ENCODE results near the gene LHX3. TPM values are rescaled to one million over a fixed set of nuclear protein-coding genes. Genes with fewer than 3 reads are reported as not detected.

Gene LHX3
- total and polyA plus RNA-seq, 2 of the 8 experiments (the other 6 are each of a cell fraction or from before 2014, with no cell fraction given), result 0.02 TPM; not detected in 1

DNA sequence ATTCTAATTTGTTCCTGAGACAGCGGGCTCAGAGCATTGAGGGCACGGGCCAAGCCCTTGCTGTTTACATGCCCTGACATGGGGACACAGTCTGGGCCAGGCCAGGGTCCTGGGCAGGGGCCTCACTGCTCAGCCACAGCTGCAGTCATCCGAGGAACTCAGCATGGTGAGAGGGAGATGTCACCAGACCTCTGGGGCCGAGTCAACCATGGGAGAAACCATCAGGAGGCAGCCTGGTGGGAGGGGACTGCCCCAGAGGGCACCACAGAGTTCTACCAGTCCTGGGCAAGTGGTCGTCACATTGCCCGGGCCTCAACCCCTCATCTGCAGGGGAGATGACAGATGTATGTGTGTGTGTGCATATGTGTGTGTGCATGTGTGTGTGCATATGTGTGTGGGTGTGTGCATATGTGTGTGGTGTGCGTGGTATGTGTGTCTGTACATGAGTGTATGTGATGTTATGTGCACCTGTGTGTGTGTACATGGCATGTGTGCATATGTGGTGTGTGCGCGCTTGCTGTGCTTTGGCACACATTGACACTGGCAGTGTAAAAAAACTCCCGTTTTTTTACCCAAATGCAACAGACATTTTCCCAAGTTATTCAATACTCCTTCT, 43.8 kb downstream of the LHX3 start (continued):
- TF ChIP-seq, protein P1, sequence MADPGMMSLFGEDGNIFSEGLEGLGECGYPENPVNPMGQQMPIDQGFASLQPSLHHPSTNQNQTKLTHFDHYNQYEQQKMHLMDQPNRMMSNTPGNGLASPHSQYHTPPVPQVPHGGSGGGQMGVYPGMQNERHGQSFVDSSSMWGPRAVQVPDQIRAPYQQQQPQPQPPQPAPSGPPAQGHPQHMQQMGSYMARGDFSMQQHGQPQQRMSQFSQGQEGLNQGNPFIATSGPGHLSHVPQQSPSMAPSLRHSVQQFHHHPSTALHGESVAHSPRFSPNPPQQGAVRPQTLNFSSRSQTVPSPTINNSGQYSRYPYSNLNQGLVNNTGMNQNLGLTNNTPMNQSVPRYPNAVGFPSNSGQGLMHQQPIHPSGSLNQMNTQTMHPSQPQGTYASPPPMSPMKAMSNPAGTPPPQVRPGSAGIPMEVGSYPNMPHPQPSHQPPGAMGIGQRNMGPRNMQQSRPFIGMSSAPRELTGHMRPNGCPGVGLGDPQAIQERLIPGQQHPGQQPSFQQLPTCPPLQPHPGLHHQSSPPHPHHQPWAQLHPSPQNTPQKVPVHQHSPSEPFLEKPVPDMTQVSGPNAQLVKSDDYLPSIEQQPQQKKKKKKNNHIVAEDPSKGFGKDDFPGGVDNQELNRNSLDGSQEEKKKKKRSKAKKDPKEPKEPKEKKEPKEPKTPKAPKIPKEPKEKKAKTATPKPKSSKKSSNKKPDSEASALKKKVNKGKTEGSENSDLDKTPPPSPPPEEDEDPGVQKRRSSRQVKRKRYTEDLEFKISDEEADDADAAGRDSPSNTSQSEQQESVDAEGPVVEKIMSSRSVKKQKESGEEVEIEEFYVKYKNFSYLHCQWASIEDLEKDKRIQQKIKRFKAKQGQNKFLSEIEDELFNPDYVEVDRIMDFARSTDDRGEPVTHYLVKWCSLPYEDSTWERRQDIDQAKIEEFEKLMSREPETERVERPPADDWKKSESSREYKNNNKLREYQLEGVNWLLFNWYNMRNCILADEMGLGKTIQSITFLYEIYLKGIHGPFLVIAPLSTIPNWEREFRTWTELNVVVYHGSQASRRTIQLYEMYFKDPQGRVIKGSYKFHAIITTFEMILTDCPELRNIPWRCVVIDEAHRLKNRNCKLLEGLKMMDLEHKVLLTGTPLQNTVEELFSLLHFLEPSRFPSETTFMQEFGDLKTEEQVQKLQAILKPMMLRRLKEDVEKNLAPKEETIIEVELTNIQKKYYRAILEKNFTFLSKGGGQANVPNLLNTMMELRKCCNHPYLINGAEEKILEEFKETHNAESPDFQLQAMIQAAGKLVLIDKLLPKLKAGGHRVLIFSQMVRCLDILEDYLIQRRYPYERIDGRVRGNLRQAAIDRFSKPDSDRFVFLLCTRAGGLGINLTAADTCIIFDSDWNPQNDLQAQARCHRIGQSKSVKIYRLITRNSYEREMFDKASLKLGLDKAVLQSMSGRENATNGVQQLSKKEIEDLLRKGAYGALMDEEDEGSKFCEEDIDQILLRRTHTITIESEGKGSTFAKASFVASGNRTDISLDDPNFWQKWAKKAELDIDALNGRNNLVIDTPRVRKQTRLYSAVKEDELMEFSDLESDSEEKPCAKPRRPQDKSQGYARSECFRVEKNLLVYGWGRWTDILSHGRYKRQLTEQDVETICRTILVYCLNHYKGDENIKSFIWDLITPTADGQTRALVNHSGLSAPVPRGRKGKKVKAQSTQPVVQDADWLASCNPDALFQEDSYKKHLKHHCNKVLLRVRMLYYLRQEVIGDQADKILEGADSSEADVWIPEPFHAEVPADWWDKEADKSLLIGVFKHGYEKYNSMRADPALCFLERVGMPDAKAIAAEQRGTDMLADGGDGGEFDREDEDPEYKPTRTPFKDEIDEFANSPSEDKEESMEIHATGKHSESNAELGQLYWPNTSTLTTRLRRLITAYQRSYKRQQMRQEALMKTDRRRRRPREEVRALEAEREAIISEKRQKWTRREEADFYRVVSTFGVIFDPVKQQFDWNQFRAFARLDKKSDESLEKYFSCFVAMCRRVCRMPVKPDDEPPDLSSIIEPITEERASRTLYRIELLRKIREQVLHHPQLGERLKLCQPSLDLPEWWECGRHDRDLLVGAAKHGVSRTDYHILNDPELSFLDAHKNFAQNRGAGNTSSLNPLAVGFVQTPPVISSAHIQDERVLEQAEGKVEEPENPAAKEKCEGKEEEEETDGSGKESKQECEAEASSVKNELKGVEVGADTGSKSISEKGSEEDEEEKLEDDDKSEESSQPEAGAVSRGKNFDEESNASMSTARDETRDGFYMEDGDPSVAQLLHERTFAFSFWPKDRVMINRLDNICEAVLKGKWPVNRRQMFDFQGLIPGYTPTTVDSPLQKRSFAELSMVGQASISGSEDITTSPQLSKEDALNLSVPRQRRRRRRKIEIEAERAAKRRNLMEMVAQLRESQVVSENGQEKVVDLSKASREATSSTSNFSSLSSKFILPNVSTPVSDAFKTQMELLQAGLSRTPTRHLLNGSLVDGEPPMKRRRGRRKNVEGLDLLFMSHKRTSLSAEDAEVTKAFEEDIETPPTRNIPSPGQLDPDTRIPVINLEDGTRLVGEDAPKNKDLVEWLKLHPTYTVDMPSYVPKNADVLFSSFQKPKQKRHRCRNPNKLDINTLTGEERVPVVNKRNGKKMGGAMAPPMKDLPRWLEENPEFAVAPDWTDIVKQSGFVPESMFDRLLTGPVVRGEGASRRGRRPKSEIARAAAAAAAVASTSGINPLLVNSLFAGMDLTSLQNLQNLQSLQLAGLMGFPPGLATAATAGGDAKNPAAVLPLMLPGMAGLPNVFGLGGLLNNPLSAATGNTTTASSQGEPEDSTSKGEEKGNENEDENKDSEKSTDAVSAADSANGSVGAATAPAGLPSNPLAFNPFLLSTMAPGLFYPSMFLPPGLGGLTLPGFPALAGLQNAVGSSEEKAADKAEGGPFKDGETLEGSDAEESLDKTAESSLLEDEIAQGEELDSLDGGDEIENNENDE (IDR thresholded peaks at IDR 0.05; ENCODE audit: insufficient replicate concordance, low read length), result no peak
- TF ChIP-seq TBP (IDR thresholded peaks at IDR 0.05; ENCODE audit: low read depth, low read length) (no peak), BACH1 (IDR thresholded peaks at IDR 0.05; ENCODE audit: low read length) (no peak), BCL11A (IDR thresholded peaks at IDR 0.05; ENCODE audit: low read depth in 2 of 2, low read length in 2 of 2) (no peak), SP2 (IDR thresholded peaks at IDR 0.05; ENCODE audit: low read length) (no peak), POLR2AphosphoS5 (IDR thresholded peaks at IDR 0.05; ENCODE audit: low read depth, low read length) (no peak)
- TF ChIP-seq, protein P2, sequence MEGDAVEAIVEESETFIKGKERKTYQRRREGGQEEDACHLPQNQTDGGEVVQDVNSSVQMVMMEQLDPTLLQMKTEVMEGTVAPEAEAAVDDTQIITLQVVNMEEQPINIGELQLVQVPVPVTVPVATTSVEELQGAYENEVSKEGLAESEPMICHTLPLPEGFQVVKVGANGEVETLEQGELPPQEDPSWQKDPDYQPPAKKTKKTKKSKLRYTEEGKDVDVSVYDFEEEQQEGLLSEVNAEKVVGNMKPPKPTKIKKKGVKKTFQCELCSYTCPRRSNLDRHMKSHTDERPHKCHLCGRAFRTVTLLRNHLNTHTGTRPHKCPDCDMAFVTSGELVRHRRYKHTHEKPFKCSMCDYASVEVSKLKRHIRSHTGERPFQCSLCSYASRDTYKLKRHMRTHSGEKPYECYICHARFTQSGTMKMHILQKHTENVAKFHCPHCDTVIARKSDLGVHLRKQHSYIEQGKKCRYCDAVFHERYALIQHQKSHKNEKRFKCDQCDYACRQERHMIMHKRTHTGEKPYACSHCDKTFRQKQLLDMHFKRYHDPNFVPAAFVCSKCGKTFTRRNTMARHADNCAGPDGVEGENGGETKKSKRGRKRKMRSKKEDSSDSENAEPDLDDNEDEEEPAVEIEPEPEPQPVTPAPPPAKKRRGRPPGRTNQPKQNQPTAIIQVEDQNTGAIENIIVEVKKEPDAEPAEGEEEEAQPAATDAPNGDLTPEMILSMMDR (IDR thresholded peaks at IDR 0.05; ENCODE audit: control extremely low read depth in 1 of 3, insufficient read depth in 1 of 3, low read depth in 1 of 3, low read length in 3 of 3), result no peak
- TF ChIP-seq, protein P3, sequence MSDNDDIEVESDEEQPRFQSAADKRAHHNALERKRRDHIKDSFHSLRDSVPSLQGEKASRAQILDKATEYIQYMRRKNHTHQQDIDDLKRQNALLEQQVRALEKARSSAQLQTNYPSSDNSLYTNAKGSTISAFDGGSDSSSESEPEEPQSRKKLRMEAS (IDR thresholded peaks at IDR 0.05), result no peak

Data from H1 (cell line).